HG03280 (cell line): ENCODE results near the gene GABRD.

Experiments
- ATAC-seq: cut with Tn5 transposase; IDR thresholded peaks from one replicate; pipeline ENCODE4 v1.9.1; 2021; ENCODE audit warnings: mild to moderate bottlenecking, moderate library complexity; ENCODE audit not compliant: unreplicated experiment

GABRD gene

GRCh38 chr1:2072109-2072806 is 53.1 kb downstream of the GABRD start:
- no peak for ATAC-seq

DNA sequence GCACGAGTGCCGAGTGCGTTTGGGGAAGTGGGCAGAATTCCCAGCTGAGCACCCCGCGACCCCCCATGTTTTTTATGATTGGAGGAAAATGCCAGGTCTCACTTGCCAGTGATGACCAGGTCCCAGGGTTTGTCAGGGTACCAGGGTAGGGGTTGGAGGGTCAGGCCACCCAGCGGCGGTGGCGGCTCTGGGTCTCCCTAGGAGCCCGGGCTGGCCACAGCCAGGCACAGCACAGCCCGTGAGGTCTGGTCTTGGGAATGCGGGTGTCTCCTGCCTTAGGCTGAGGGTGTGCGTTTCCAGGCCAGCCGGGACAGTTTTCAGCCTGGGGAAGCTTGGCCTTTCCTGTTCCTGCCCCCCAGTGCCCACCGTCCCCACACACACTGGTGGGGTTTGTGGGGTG is 53.7 kb downstream of the GABRD start:
- ATAC-seq = no peak

DNA sequence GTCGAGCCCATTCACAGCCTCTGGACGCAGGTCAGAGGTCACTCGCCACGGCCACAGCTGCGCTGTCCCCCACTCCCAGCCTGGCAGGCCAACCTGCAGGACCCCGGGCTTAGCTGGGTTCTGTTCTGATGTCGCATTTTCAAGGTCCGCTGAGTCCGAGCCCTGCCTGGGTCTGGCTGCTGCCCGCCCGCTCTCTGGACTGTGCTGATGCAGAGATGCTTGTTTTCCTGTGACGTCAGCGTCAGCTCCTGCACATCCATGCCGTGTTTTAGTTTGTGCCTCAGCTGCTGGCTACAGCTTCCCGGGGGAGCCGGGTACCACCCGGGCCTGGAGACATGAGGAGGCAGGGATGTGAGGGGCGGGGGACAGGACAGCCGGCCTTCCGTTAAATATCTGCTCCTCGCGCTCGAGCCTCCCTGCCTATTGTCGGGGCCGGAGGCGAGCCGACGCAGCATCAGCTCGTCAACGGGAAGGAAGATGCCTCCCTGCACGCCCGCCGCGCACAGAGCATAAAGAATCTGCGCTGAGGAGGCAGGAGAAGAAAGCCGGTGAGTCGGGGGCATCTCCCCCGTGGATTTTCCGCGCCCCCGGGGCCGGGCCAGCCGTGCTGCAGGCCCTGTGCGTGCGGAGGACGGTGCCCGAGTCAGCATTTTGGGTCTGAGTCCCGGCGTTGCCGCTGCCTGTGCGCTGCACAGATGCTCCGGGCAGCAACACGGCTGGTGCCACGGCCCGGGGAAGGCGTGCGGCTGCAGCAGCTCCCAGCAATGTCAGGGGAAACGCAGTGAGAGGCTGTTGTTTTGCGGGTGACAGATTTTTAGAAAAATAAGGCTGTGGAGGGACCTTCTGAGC is 54.5 kb downstream of the GABRD start:
- no peak for ATAC-seq

- no peak for ATAC-seq
Observed at GRCh38 chr1:2074396-2074795, 55.3 kb downstream of the GABRD start.

DNA sequence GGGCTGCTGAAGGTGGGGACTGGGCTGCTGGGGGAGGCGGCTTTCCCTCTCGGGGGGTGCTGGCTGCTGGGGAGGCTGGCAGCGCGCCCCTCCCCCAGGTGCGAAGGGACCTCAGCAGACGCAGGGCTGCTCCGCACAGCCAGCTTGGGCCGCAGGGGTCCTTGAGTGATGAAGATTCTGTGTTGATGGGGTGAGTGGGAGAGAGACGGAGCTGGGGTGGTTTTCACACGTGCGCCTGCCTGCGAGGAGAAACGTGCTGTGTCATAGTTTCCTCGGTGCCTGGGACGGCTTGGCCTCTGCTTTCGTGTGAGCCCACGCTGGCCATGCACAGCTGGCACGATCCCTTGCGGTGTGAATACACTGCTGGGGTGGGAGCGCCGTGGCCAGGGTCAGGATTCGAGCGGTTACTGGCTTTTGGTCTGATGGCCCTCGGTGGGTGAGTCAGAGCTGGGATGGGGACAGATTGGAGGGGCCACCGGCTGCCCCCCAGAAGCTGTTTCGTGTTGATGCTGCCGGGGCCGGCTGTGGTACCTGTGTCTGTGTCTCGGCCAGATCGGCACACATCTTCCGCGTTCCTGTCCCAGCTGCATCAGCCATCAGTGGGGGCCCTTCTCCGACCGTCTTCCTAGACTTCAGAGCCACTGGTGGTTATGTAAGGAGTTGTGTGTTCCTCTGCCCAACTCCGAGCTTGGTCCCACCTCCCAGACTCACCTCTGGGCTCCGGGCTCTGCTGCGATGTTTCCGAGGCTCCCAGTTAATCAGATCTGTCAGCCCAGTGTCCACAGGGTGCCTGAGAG is 56.0 kb downstream of the GABRD start:
- no peak for ATAC-seq

- ATAC-seq = no peak
Observed at GRCh38 chr1:2076826-2077225, 57.7 kb downstream of the GABRD start.

GRCh38 chr1:2078170-2078569 is 59.0 kb downstream of the GABRD start:
- ATAC-seq = no peak

DNA sequence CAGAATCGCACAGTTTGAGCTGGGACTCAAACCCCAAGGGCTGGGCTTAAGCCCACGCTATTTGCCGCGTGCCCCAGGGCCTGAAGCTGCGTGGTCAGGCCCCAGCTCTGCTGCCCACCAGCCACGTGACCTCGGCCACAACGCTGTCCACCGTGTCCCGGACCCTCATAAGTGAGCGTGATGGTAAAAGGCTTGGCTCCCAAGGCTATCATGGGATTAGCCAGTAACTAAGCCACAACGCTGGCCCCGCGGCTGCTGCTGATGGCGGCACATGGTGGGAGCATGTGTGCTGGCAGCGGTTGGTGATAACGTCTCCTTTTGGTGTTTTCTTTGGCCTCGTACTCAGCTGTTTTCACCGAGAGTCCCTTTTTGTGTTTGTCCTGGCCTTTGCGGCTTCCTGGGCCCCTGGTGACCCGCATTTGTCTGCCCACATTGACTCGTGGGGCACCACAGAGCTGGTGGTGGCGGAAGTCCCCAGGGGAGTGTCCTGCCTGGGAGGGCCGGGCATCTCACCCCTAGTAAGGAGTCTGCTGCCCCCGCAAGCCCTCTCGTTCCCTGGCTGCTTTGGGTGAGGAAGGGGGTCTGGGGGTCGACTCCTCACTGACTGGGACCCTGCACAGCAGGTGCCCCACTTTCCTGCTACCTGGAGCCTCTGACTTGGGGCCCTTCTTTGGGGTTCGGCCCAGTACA is 60.4 kb downstream of the GABRD start:
- ATAC-seq = no peak

DNA sequence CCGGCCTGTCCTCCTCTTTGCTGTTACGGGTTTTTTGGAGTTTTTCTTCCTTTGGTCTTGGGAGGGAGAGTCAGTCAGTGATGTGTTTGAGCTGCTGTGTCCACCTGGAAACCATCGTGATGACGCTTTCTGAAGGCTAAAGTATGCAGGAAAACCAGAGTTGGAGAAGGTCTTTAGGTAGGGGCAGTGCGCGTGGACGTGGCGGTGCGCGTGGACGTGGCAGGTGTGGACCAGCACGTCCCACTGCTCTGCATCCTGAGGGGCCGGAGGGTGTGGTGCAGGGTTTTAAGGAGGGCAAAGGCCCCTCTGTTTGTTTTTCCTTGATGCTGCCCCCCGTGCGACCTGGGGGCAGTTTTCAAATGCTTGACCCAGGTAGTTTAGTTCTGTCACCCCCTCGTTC is 61.0 kb downstream of the GABRD start:
- ATAC-seq = no peak
